HG02571 (cell line): ENCODE data around the gene SH3PXD2A.
"Not testable (repeated sequence)": the region's sequence is repeated elsewhere in the genome, so short reads cannot be mapped to it uniquely, and the experiment has no call there.

Experiments
- ATAC-seq: cut with Tn5 transposase; IDR thresholded peaks from one replicate; pipeline ENCODE4 v1.9.1; 2021; ENCODE audit warnings: mild to moderate bottlenecking, moderate library complexity; ENCODE audit not compliant: unreplicated experiment

Gene SH3PXD2A

GRCh38 chr10:103793429-103793828, 61.9 kb downstream of the SH3PXD2A start:
- no peak for ATAC-seq

- ATAC-seq, result no peak
Observed at GRCh38 chr10:103792547-103792946, 62.8 kb downstream of the SH3PXD2A start.

GRCh38 chr10:103791858-103792257, 63.5 kb downstream of the SH3PXD2A start:
- no peak for ATAC-seq

GRCh38 chr10:103791291-103791690, 64.1 kb downstream of the SH3PXD2A start:
- no peak for ATAC-seq

- ATAC-seq, result no peak
Observed at GRCh38 chr10:103790580-103790979, 64.8 kb downstream of the SH3PXD2A start.

- ATAC-seq, result no peak
Observed at GRCh38 chr10:103789771-103790201, 65.6 kb downstream of the SH3PXD2A start.

GRCh38 chr10:103789161-103789560, 66.2 kb downstream of the SH3PXD2A start:
- ATAC-seq, result no peak

GRCh38 chr10:103787331-103787730, 68.0 kb downstream of the SH3PXD2A start:
- ATAC-seq, result no peak

- ATAC-seq, result no peak
Observed at GRCh38 chr10:103786020-103786419, 69.4 kb downstream of the SH3PXD2A start.

GRCh38 chr10:103784723-103785418, 70.5 kb downstream of the SH3PXD2A start:
- no peak for ATAC-seq

- ATAC-seq, result no peak
Observed at GRCh38 chr10:103784089-103784488, 71.3 kb downstream of the SH3PXD2A start.

- ATAC-seq, result no peak
Observed at GRCh38 chr10:103783681-103784080, 71.7 kb downstream of the SH3PXD2A start.

- no peak for ATAC-seq
Observed at GRCh38 chr10:103781329-103782061, 73.9 kb downstream of the SH3PXD2A start.

- no peak for ATAC-seq
Observed at GRCh38 chr10:103780242-103781149, 74.9 kb downstream of the SH3PXD2A start.

- no peak for ATAC-seq
Observed at GRCh38 chr10:103778358-103779139, 76.8 kb downstream of the SH3PXD2A start.

GRCh38 chr10:103776878-103777591, 78.3 kb downstream of the SH3PXD2A start:
- peak; percentile 60 for ATAC-seq

GRCh38 chr10:103775776-103776175, 79.6 kb downstream of the SH3PXD2A start:
- ATAC-seq, result no peak

GRCh38 chr10:103772846-103773245, 82.5 kb downstream of the SH3PXD2A start:
- ATAC-seq, result not testable (repeated sequence)

- ATAC-seq, result peak; percentile 56
Observed at GRCh38 chr10:103772096-103772845, 83.1 kb downstream of the SH3PXD2A start.
